GM18867 (cell line): ENCODE results near the gene RASA4.
"Not testable (repeated sequence)": the region's sequence is repeated elsewhere in the genome, so short reads cannot be mapped to it uniquely, and the experiment has no call there.

Experiments used
- ATAC-seq: cut with Tn5 transposase; IDR thresholded peaks from one replicate; pipeline ENCODE4 v1.9.1; 2021; ENCODE audit warnings: mild to moderate bottlenecking, moderate library complexity; ENCODE audit not compliant: unreplicated experiment

The RASA4 gene

DNA sequence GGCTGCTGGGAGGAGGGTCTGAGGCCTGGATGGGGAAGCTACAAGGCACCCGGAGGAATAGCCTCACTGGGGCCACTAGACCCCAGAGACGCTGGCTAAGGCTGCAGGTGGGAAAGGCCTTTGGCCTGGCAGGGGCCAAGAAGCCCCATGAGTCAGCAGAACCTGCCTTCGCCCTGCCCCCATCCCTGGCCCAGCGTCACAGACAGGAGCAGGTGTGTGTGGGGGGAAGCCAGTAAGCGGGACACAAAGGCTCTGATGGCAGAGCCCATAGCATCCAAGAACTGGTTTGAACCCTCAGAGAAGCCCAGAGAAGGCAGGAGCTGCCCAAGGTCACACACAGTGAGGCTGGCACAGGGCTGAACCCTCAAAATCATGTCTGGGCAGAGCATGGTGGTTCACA is 9.7 kb downstream of the RASA4 start:
- ATAC-seq: not testable (repeated sequence)

GRCh38 chr7:102604431-102605145 is 12.0 kb downstream of the RASA4 start:
- not testable (repeated sequence) for ATAC-seq

GRCh38 chr7:102602317-102602716 is 14.2 kb downstream of the RASA4 start:
- not testable (repeated sequence) for ATAC-seq

- ATAC-seq: not testable (repeated sequence)
Observed at GRCh38 chr7:102599699-102600098, 16.9 kb downstream of the RASA4 start.

DNA sequence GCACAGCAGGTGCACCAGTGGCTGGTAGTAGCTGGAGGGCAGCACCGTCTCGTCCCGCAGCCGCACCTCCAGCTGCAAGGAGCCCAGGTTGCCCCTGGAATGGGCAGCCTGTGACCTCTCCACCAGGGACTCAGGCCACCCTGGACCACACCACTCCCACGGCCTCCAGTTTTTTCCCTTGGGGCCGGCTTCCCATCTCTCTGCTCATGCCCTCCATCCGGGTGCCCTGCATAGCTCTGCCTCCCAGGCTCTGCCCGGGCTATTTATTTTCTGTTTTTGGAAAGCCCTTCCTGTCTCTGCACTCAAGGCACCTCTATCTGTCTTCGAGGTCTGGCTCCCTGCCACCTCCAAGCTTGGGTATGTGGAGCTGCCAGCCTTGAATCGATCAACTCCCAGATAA is 20.5 kb downstream of the RASA4 start:
- ATAC-seq: not testable (repeated sequence)

DNA sequence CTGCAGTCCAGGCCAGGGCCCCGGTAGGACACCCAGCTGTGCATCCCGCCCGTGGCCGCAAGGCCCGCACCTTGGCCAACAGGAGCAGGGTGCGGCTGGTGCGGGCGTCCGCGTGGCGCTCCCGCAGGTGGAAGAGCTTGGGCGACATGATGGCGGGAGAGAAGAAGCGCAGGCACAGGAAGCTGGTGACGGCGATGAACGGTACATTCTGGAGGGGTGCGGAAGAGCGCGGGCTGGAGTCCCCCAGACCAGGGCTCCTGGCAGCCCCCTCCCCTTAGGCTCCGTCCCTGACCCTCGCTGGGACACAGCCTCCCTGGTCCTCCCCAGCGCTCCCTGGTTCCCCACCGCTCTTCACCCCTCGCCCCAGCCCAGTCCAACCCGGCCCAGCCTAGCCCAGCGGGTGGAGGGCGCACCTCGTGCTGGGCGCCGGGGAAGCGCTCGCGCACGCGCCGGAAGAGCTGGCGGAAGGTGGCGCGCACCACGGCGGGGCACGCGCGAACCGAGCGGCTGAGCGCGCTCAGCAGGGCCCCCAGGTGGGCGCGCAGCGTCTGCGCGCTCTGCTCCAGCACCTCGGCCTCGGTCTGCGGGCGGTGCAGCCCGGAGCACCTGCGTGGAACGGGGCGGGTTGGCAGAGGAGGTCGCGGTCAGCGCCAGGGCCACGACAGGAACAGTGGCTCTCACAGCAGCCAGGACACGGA is 22.8 kb downstream of the RASA4 start:
- ATAC-seq: peak; percentile 58

GRCh38 chr7:102592477-102593019 is 24.0 kb downstream of the RASA4 start:
- ATAC-seq: peak; percentile 51

DNA sequence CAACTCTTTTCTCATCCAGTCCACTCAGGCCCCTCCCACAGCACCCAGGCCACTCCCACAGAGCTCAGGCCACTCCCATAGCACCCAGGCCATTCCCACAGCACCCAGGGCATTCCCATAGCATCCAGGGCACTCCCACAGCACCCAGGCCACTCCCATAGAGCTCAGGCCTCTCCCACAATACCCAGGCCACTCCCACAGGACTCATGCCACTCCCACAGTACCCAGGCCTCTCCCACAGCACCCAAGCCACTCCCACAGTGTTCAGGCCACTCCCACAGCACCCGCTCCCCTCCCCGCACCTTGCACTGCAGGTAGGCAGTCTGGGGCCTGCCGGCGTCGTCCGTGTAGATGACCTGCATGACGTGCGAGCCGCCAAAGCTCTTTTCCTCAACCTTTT is 26.7 kb downstream of the RASA4 start:
- peak; percentile 41 for ATAC-seq

DNA sequence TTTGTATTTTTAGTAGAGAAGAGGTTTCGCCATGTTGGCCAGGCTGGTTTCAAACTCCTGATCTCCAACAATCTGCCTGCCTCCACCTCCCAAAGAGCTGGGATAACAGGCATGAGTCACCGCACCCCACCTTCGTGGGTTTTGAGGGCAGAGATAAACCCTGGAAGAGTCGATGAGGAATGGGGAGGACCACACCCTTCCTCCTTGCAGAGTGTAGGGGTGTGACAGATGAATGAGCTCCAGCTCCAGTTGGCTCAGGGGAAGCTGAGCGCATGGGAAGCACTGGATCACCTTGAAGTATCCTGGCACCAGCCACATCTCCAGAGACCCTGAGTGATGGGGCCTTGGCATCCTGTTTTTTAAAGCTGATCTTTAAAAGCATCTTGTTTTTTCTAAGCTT is 33.1 kb downstream of the RASA4 start:
- ATAC-seq: not testable (repeated sequence)

- not testable (repeated sequence) for ATAC-seq
Observed at GRCh38 chr7:102581722-102582121, 34.8 kb downstream of the RASA4 start.

DNA sequence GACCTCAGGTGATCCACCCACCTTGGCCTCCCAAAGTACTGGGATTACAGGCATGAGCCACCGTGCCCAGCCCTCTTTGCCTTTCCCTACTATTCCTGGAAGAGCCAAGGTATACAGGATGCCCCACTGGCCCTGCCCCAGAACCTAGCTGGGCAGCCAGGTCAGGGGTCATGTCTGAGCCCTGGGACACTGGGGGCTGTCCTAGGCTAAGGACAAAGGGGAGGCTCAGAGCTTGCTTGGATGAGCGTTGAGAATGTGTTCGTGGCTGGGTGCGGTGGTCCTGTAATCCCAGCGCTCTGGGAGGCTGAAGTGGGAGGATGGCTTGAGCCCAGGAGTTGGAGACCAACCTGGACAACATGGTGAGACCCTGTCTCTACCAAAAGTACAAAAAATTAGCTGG is 38.1 kb downstream of the RASA4 start:
- ATAC-seq: not testable (repeated sequence)

DNA sequence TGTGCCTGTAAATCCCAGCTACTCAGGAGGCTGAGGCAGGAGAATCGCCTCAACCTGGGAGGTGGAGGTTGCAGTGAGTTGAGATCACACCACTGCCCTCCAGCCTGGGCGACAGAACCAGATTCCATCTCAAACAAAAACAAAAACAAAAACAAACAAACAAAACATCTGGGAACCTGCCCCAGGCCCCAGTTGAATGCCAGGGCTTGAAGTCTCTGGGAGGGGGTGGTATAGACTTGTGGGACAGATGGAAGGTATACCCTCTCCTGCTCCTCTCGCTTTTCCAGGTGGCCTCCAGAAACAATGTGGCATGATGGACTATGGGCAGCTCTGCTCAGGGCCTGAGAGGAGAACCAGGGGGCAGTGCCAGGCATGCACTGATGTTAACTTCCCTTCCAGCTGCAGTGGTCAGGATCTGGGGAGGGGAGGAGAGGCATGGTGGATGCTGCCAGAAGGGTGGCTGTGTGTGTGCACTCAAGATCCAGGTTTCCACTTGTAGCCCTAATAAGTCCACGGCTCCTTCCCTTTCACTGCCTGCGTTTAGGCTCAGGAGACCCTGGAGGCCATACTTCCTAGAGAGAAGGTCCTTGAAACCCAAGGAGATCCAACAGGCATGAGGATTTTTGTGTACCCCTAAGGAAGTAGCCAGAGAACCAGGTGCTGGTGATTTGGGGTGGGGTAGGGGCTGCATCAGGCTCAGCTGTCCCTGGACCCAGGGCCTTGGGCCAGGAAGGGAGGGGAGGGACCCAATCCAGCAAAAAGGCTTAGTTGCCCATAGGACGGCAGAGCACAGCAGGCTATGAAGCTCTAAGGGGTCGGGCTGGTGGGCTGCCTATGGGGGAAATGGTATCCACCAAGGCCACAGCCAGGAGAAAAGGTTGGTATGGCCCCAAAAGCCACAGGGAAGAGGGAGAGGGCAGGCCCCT is 39.0 kb downstream of the RASA4 start:
- ATAC-seq: not testable (repeated sequence)

- not testable (repeated sequence) for ATAC-seq
Observed at GRCh38 chr7:102576363-102576762, 40.2 kb downstream of the RASA4 start.

- not testable (repeated sequence) for ATAC-seq
Observed at GRCh38 chr7:102574607-102575006, 41.9 kb downstream of the RASA4 start.

GRCh38 chr7:102572261-102573239 is 44.0 kb downstream of the RASA4 start, which contains the start of gene POLR2J3:
POLR2J3 (minus strand) TSS chr7:102572583; CDS start chr7:102572521, 62 bp downstream.
- ATAC-seq: peak; percentile 91

DNA sequence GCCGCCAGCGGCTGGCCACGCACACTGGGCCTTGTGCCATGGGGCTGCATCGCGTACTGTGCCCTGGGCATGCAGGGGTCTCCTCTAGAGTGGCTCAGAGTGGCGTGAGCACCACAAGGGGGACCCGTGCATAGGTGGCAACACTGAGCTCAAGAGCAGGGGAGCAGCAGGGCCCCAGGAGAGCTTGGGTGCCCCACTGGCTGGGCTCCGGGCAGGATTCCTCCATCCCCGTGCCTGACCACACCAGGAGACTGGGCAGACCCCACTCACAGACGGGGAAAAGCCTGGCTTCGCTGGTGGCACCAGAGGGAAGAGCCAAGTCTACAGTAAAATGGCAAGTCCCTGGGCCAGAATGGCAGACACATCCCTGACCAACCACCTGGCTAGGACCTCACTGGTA is 47.9 kb downstream of the RASA4 start:
- not testable (repeated sequence) for ATAC-seq

DNA sequence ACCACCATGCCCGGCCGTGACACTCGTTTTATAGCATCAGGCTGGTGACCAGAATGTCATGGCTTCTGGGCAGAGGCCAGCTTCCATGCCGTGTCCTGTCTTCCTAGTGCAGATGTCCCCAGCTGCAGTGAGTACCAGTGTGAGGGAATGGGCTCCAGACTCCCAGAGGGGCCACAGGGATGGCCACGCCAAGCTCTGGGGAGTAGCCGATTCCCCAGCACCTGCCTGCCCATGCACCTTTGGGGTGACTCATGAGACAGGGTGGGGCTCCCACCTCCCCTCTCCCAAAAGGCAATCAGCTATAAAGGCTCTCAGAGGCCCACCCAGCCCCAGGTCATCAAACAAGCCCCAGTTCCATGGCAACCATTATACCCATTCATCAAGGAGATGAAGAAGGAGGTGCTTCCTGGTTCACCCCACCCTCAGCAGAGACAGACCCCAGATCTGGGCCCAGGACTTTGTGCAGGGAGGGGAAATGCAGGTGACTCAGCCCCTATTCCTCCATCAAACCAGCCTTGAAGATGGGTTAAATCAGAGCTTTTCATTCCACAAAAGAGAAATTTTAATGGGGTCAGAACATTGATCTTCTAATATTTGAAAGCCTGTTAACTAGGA is 65.6 kb downstream of the RASA4 start, which contains the start of gene SPDYE2:
Gene SPDYE2, plus strand, starts transcription at position 419 of the 615 bp plus-strand sequence. CDS start 2,030 bp downstream, outside the sequence.
- ATAC-seq: not testable (repeated sequence)

DNA sequence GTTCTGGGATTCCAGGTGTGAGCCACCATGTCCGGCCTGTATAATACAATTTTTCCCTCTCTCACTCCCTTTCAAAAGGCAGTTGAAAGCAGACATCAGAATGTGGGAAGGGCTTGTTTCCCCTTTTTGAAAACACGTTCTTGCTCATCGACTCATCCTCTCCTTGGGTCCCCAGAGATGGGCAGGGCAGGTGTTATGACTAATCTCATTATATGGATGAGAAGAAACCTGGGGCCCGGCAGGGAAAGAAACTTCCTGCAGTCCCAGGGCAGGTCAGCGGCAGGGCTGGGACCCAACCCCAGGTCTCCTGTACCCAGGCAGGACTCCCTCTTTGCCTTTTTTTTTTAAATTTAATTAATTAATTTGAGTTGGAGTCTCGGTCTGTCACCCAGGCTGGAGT is 70.2 kb downstream of the RASA4 start:
- peak; percentile 71 for ATAC-seq

GRCh38 chr7:102545288-102545687 is 71.3 kb downstream of the RASA4 start:
- not testable (repeated sequence) for ATAC-seq
